ENCODE data around the gene DYNLT4.
"Not testable (repeated sequence)": the region's sequence is repeated elsewhere in the genome, so short reads cannot be mapped to it uniquely, and the experiment has no call there.

The DYNLT4 gene

DNA sequence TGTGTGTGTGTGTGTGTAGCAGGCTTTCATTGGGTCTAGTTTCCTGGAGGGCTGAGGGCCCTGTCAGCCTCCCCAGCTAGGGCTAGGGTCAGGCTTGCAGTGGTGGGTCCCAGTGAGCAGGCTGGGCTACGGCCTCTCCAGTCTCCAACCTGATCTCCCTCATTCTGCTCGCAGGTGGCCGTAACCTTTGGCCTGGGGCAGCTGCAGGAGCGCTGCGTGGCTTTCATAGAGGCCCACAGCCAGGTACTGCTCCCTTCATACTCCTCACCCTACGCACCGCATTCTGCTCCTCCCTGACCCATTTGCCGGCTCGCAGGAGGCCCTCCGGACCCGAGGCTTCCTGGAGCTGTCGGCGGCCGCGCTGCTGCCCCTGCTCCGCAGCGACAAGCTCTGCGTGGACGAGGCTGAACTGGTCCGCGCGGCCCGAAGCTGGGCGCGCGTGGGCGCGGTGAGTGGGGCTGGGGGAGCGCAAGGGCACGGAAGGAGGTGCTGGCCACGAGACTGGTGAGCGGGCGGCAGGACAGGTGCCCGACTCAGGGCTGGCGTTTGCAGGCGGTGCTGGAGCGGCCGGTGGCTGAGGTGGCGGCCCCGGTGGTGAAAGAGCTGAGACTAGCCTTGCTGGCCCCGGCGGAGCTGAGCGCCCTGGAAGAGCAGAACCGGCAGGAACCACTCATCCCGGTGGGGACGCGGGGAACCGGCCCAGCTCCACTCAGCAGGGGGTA lies 5.8 kb upstream of the DYNLT4 start:
- Histone ChIP-seq H3K36me3 (ENCODE audit: low read length) (no peaks in the 10 kb centered on the region), H4K20me1 (ENCODE audit: low read depth, low read length) (no peaks in the 10 kb centered on the region), H3K4me2 (ENCODE audit: low read depth, low read length, poor library complexity, severe bottlenecking) (peak overlapping the region; percentile 59), H3K9me3 (ENCODE audit: insufficient read depth, low read length) (no peaks in the 10 kb centered on the region), H3K9ac (ENCODE audit: low read length) (peak overlapping the region; percentile 60), H3K79me2 (ENCODE audit: insufficient read depth, low read length) (no peaks in the 10 kb centered on the region), H3F3A (ENCODE audit: insufficient read depth) (peaks cover 16% of the 10 kb centered on the region), H3K9me2 (replicated peaks; ENCODE audit: insufficient read depth, low read length) (no peaks in the 10 kb centered on the region), H3K27me3 (ENCODE audit: low read length) (no peaks in the 10 kb centered on the region), H3K4me3 (ENCODE audit: insufficient read depth, low read length, poor library complexity, severe bottlenecking) (no peak overlapping the region), H3K27ac (ENCODE audit: low read depth, low read length) (no peak overlapping the region), H2AFZ (ENCODE audit: low read depth, low read length, severe bottlenecking) (peak overlapping the region; percentile 75)
- TF ChIP-seq EZH2phosphoT487 (conservative IDR thresholded peaks at IDR 0.05; ENCODE audit: low read length): no peak
- TF ChIP-seq, protein P1, sequence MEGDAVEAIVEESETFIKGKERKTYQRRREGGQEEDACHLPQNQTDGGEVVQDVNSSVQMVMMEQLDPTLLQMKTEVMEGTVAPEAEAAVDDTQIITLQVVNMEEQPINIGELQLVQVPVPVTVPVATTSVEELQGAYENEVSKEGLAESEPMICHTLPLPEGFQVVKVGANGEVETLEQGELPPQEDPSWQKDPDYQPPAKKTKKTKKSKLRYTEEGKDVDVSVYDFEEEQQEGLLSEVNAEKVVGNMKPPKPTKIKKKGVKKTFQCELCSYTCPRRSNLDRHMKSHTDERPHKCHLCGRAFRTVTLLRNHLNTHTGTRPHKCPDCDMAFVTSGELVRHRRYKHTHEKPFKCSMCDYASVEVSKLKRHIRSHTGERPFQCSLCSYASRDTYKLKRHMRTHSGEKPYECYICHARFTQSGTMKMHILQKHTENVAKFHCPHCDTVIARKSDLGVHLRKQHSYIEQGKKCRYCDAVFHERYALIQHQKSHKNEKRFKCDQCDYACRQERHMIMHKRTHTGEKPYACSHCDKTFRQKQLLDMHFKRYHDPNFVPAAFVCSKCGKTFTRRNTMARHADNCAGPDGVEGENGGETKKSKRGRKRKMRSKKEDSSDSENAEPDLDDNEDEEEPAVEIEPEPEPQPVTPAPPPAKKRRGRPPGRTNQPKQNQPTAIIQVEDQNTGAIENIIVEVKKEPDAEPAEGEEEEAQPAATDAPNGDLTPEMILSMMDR (IDR thresholded peaks at IDR 0.05; ENCODE audit: insufficient read depth, low read length, poor library complexity, severe bottlenecking): no peak

DNA sequence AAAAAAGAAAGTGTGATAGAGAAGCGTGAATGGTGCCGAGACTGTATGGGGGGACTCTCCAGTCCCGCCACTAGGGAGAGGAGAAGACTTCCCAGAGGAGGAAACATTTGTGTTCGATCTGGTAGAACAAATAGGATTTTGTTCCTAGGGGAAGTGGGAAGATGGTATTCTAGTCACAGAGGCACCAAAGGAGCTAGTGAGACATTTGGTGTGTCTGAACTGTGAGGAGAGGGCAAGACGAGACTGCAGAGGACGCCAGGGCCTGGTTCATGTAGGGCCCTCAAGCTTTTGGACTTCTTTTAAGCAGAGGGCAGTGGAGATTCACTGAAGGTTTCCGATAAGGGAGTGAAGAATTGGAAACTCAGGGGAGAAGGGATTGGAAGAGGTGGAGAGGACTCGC lies 4.1 kb upstream of the DYNLT4 start:
- Histone ChIP-seq H3F3A (ENCODE audit: insufficient read depth) (peaks cover 14% of the 10 kb centered on the region), H3K27ac (ENCODE audit: low read depth, low read length) (no peak overlapping the region)

DNA sequence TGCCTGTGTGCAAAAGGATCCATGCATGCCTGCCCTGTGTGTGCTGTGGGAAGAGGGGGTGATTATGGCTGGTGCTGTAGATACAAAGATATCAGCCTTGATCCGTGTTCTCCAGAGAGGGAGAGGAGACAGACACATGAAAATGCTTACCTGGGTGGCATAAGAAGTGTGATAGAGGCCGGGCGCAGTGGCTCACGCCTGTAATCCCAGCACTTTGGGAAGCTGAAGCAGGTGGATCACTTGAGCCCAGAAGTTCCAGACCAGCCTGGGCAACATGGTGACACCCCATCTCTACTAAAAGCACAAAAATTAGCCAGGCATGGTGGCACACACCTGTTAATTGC lies 3.6 kb upstream of the DYNLT4 start:
- H3K27ac ChIP-seq (ENCODE audit: low read depth, low read length): peak overlapping the region; percentile 78

More for the DNA sequence above, 4.1 kb upstream of the DYNLT4 start:
- Histone ChIP-seq H3K9me3 (ENCODE audit: insufficient read depth, low read length) (no peaks in the 10 kb centered on the region), H3K36me3 (ENCODE audit: low read length) (no peaks in the 10 kb centered on the region), H3K4me3 (ENCODE audit: insufficient read depth, low read length, poor library complexity, severe bottlenecking) (no peak overlapping the region), H3K9ac (ENCODE audit: low read length) (no peak overlapping the region), H3K27me3 (ENCODE audit: low read length) (no peaks in the 10 kb centered on the region), H3K9me2 (replicated peaks; ENCODE audit: insufficient read depth, low read length) (no peaks in the 10 kb centered on the region), H4K20me1 (ENCODE audit: low read depth, low read length) (no peaks in the 10 kb centered on the region), H3K4me2 (ENCODE audit: low read depth, low read length, poor library complexity, severe bottlenecking) (no peak overlapping the region), H2AFZ (ENCODE audit: low read depth, low read length, severe bottlenecking) (no peak overlapping the region), H3K79me2 (ENCODE audit: insufficient read depth, low read length) (no peaks in the 10 kb centered on the region)
- no peak for TF ChIP-seq EZH2phosphoT487 (conservative IDR thresholded peaks at IDR 0.05; ENCODE audit: low read length)
- TF ChIP-seq, protein P1 (IDR thresholded peaks at IDR 0.05; ENCODE audit: insufficient read depth, low read length, poor library complexity, severe bottlenecking): no peak

DNA sequence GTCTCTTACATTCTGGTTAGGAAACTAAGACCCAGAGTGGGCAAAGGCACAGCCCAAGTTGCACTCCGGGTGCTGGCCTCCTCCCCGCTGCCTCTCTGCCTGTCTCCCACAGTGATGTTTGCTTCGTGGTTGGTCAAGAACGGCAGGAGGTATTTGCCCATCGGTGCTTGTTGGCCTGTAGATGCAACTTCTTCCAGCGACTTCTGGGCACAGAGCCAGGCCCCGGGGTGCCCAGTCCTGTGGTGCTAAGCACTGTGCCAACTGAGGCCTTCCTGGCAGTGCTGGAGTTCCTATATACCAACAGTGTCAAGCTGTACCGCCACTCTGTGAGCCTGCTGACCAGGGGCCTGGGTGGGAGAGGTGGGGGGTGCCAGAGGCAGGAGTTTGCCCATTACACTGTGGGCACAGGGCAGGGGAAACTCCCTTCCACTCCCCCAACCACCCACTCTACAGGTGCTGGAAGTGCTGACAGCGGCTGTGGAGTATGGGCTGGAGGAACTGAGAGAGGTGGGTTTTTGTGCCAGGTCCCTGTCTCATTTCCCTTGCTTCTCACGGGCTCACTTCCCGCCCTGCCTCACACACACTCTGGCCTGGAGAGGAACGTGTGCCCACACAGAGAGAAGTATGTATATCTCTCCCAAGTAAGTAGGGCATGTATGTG lies 3.1 kb upstream of the DYNLT4 start:
- H3K27ac ChIP-seq (ENCODE audit: low read depth, low read length): peak overlapping the region; percentile 78
- H4K20me1 ChIP-seq (ENCODE audit: low read depth, low read length): no peaks in the 10 kb centered on the region
- H3K9me3 ChIP-seq (ENCODE audit: insufficient read depth, low read length): no peaks in the 10 kb centered on the region
- H3K4me3 ChIP-seq (ENCODE audit: insufficient read depth, low read length, poor library complexity, severe bottlenecking): no peak overlapping the region
- no peak overlapping the region for H2AFZ ChIP-seq (ENCODE audit: low read depth, low read length, severe bottlenecking)
- H3K79me2 ChIP-seq (ENCODE audit: insufficient read depth, low read length): no peaks in the 10 kb centered on the region
- peak overlapping the region; percentile 45; the same call in 1 of the 2 replicates for H3K9ac ChIP-seq (ENCODE audit: low read length)
- H3F3A ChIP-seq (ENCODE audit: insufficient read depth): peaks cover 14% of the 10 kb centered on the region
- H3K9me2 ChIP-seq (replicated peaks; ENCODE audit: insufficient read depth, low read length): no peaks in the 10 kb centered on the region
- H3K27me3 ChIP-seq (ENCODE audit: low read length): no peaks in the 10 kb centered on the region
- no peaks in the 10 kb centered on the region for H3K36me3 ChIP-seq (ENCODE audit: low read length)
- TF ChIP-seq EZH2phosphoT487 (conservative IDR thresholded peaks at IDR 0.05; ENCODE audit: low read length): no peak
- TF ChIP-seq, protein P1 (IDR thresholded peaks at IDR 0.05; ENCODE audit: insufficient read depth, low read length, poor library complexity, severe bottlenecking): no peak
- peak overlapping the region; percentile 36 for H3K4me2 ChIP-seq (ENCODE audit: low read depth, low read length, poor library complexity, severe bottlenecking)

More for the DNA sequence above, 3.6 kb upstream of the DYNLT4 start:
- H3F3A ChIP-seq (ENCODE audit: insufficient read depth): peaks cover 14% of the 10 kb centered on the region
- not testable (repeated sequence) for H3K9me2 ChIP-seq (replicated peaks; ENCODE audit: insufficient read depth, low read length); H3K79me2 ChIP-seq (ENCODE audit: insufficient read depth, low read length); H3K9me3 ChIP-seq (ENCODE audit: insufficient read depth, low read length); H3K27me3 ChIP-seq (ENCODE audit: low read length); H3K36me3 ChIP-seq (ENCODE audit: low read length); H2AFZ ChIP-seq (ENCODE audit: low read depth, low read length, severe bottlenecking); H4K20me1 ChIP-seq (ENCODE audit: low read depth, low read length); H3K4me3 ChIP-seq (ENCODE audit: insufficient read depth, low read length, poor library complexity, severe bottlenecking)
- 0 out of 2 replicates have a peak overlapping the region, but pooled peaks have one; percentile 45 for H3K9ac ChIP-seq (ENCODE audit: low read length)
- peak overlapping the region; percentile 36 for H3K4me2 ChIP-seq (ENCODE audit: low read depth, low read length, poor library complexity, severe bottlenecking)
